ENCODE data around the gene PEPD.

PEPD gene

DNA sequence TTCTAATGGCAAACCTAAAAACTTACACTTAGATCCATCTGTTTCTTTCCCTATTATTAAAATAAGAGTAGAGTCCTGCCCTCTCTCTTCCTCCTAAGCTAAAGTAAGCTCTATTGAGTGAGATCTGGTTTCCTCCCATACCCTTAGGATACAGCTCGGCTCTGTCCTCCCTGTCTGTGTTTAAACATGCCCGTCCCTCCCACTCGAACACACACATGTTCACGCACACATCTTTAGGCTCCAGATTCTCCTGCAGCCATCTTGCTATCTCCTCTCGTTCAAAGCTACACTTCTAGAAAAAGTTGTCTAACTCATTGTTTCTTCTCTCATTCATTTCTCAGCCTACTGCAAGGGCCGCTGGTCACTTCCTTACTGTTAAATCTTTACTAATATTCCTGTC, 163.2 kb downstream of the PEPD start:
- DNase-seq (ENCODE audit: low read depth) = no peak

- no peak for DNase-seq (ENCODE audit: low read depth)
These were observed 164.0 kb downstream of the PEPD start for GRCh38 chr19:33357556-33357955.

- no peak for DNase-seq (ENCODE audit: low read depth)
These were observed 166.1 kb downstream of the PEPD start for GRCh38 chr19:33355535-33355934.

GRCh38 chr19:33350538-33351309, 170.9 kb downstream of the PEPD start:
- no peak for DNase-seq (ENCODE audit: low read depth)

DNA sequence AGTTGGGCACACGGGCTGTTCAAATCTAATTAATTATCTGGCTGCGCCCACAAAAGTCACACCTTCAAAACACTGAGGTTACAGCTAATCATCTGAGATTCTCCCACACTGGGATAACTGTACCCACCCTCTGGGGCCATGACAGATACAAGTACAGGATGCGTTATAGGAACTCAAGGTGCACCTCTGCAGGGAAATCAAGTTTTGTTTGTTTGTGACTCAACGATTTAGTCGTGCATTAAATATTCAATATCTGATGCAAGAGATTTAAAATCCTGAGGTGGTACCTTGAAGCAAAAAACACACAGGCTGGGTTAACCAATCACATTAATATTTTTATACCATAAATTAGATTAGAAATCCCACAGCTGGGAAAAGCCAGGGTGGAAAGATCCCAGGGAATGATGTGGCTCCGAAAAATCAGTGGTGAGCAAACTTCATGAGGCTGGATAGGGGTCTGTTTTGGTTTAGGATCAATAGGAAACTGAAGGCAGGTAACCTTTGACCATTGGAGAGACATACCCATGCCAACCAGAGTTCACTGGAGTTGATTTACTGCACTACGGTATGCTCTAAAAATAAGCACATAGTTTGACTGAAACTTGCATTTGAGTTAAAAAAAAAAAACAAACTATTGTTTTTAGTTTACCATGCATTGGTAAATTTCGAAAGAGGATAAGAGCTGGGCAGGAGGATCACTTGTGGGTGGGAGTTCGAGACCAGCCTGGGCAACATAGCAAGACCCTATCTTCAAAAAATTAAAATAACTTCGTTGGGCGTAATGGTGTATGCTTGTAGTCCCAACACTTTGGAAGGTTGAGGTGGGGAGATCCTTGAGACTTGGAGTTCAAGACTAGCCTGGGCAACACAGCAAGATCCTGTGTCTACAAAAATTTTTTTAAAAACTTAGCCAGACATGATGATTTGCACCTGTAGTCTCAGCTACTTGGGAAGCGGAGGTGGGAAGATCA, 172.0 kb downstream of the PEPD start:
- no peak for DNase-seq (ENCODE audit: low read depth)

GRCh38 chr19:33348301-33349010, 173.1 kb downstream of the PEPD start:
- DNase-seq (ENCODE audit: low read depth) = no peak

DNA sequence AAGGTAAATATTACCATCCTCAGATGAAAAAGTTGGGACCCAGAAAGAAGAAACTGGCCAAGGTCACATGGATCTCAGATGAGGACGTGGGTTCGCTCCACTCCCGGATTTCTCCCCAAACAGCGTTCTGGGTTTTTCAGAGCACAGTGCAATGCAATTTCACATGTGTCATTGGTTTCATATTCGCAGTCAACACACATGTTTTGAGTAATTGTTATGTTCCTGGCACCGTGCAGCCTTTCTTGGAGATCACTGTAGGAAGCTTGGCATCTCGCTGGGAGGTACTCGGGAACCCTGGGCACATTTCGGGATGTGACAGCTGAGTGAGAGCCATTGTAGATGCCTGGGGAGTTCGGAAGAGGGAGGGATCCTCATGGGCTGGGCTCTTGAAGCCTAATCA, 174.3 kb downstream of the PEPD start:
- no peak for DNase-seq (ENCODE audit: low read depth)

- DNase-seq (ENCODE audit: low read depth) = no peak
These were observed 174.9 kb downstream of the PEPD start for GRCh38 chr19:33346665-33347064.

DNA sequence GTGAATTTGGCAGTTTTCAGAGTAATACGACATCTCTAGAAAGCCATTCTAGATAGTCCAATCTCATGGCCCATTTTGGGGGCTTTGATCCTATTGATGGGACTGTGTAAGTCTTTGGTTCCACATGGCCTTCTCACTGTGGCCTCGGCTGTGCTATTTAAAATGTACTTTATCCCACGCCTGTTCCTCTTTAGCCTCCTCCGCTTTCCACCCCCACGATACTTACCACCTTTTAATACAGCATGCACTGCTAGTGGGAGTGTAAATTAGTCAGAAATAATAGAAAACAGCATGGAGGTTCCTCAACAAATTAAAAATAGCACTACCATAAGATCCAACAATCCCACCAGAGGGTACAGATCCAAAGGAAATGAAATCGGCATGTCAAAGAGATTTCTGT, 176.4 kb downstream of the PEPD start:
- DNase-seq (ENCODE audit: low read depth) = no peak

- DNase-seq (ENCODE audit: low read depth) = no peak
These were observed 177.0 kb downstream of the PEPD start for GRCh38 chr19:33344573-33344925.

DNA sequence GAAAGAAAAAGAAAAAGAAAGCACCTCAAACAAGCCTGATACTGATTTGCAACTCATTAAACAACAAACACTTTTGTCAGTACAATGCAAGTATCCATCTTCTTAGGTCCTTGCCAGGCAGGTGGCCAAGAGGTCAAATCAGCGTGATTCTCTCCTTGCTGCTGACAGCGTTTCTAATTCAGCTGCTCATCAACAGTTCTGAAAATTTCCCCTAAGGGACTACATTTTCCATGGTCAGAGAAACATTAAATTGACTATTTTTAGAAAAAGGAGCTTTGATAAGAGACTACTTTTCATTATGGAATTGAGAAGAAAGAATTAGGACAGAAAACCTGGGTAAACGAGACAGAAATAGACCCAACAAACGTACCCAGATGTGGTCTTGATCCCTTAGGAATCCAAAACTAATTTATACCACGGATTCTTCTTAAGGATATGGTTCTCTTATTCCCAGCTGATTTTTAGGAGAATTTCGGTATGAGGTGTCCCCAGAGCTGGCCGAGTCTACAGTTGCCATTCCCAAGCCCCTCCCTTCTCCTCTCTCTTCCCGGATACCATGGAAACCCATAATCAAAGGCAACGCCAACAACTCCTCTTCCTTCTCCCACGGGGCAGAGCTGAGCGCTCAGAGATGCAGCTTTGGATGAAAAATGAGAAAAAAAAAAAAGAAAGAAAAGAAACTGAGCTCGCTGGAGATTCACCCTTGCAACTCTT, 177.6 kb downstream of the PEPD start:
- no peak for DNase-seq (ENCODE audit: low read depth)

DNA sequence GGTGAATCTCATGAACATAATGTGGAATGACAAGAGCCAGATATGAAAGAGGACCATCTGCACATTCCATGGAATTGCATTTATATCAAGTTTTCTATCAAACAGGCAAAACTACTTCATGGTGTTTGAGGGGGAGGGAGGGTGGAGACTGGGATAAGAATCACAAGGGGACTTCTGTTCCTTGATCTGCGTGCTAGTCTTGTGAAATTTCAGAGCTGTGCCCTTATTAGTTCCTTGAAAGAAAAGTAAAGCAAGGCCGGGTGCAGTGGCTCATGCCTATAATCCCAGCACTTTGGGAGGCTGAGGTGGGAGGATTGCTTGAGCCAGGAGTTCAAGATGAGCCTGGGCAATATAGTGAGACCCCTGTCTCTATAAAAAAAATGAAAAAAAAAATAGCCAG, 178.3 kb downstream of the PEPD start:
- DNase-seq (ENCODE audit: low read depth) = no peak

DNA sequence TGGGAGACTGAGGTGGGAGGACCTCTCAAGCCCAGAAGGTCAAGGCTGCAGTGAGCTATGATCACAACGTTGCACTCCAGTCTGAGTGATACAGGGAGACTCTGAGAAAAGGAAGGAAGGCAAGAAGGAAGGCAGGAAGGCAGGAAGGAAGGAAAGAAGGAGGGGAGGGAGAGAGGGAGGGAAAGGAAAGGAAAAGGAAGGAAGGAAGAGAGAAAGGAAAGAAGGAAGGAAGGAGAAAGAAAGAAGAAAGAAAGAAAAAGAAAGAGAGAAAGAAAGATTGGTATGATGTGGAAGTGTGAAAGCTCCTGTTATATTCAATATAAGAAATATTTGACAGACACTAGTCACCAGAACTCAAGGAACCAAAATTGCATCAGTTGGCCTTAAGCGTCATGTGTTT, 180.6 kb downstream of the PEPD start:
- no peak for DNase-seq (ENCODE audit: low read depth)

DNA sequence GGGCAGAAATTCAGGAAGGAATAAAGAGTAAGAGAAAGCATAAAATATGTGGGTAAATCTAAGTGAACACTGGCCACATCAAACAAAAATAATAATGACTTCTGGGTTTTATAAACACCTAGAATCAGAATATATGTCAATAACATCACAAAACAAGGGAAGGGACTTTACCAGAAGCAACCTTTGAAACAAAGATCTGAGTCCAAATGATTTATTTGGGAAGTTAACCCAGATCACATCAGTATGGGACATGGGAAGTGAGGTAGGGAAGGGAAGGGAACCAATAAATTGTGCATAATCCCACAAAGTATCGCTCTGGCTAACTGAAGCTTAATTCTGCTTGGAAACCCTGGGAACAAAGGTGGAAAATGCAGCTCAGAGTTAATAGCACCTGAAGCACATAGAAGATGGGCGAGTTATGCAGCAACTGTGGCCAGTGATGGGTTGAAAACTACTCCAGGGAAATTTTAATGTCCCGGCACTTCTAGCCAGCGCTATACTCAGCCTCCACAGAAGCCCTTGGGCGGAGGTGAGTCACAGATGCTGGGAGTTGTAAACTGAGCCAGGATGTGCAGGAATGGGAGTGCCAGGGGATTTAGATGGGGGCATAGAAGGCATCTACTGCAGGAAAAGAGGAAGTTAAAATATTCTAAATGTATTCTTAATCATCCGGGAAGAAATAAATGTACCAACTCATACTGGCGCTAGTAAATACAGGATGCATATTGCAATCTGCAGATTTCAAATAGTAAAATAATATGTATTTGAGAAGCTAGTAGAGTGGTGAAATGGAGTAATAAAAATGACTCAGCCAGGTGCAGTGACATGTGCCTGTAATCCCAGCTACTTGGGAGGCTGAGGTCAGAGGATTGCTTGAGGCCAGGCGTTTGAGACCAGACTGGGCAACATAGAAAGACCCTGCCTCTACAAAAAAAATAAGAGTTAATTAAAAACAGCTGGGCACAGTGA, 182.3 kb downstream of the PEPD start:
- no peak for DNase-seq (ENCODE audit: low read depth)
